Uterus (tissue), 2 donors: ENCODE data around the gene MAP2.

Source experiments
- POLR2A ChIP-seq, 2 donors: fragments of 450-650 bp; IDR thresholded peaks; one replicate each; pipeline ENCODE4 v1.6.1; 2016; ENCODE audit warnings: antibody characterized with exemption in 2 of 2, mild to moderate bottlenecking in 1 of 2, moderate library complexity in 1 of 2
- TF ChIP-seq, protein P1 (sequence below), 4 experiments: fragments of 200-600 bp in 2 of 4; fragments of 450-650 bp in 2 of 4; sonication (generic) in 2 of 4; IDR thresholded peaks; one replicate each; pipeline ENCODE4 v1.5.1; 2016 to 2019; ENCODE audit warnings: antibody characterized with exemption in 4 of 4, mild to moderate bottlenecking in 2 of 4, moderate library complexity in 1 of 4

GRCh38 chr2:209638346-209638745 lies 214.5 kb downstream of the MAP2 start:
- TF ChIP-seq, protein P1, sequence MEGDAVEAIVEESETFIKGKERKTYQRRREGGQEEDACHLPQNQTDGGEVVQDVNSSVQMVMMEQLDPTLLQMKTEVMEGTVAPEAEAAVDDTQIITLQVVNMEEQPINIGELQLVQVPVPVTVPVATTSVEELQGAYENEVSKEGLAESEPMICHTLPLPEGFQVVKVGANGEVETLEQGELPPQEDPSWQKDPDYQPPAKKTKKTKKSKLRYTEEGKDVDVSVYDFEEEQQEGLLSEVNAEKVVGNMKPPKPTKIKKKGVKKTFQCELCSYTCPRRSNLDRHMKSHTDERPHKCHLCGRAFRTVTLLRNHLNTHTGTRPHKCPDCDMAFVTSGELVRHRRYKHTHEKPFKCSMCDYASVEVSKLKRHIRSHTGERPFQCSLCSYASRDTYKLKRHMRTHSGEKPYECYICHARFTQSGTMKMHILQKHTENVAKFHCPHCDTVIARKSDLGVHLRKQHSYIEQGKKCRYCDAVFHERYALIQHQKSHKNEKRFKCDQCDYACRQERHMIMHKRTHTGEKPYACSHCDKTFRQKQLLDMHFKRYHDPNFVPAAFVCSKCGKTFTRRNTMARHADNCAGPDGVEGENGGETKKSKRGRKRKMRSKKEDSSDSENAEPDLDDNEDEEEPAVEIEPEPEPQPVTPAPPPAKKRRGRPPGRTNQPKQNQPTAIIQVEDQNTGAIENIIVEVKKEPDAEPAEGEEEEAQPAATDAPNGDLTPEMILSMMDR (IDR thresholded peaks at IDR 0.05) = no peak
- TF ChIP-seq POLR2A (IDR thresholded peaks at IDR 0.05) = no peak
